ENCODE measurements around the gene THADA.

Gene THADA

GRCh38 chr2:43248621-43249020, 347.2 kb downstream of the THADA start (continued):
- TF ChIP-seq PRDM6 (tag by site-specific recombination; IDR thresholded peaks at IDR 0.05) = no peak
- TF ChIP-seq BCL11A (tag by site-specific recombination; IDR thresholded peaks at IDR 0.05; ENCODE audit: low read depth) = no peak
- no peak for TF ChIP-seq ZFP37 (tag by site-specific recombination; IDR thresholded peaks at IDR 0.05)
- no peak for TF ChIP-seq SP2 (tag by site-specific recombination; IDR thresholded peaks at IDR 0.05)
- TF ChIP-seq, protein P1, sequence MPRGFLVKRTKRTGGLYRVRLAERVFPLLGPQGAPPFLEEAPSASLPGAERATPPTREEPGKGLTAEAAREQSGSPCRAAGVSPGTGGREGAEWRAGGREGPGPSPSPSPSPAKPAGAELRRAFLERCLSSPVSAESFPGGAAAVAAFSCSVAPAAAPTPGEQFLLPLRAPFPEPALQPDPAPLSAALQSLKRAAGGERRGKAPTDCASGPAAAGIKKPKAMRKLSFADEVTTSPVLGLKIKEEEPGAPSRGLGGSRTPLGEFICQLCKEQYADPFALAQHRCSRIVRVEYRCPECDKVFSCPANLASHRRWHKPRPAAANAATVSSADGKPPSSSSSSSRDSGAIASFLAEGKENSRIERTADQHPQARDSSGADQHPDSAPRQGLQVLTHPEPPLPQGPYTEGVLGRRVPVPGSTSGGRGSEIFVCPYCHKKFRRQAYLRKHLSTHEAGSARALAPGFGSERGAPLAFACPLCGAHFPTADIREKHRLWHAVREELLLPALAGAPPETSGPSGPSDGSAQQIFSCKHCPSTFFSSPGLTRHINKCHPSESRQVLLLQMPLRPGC (tag by site-specific recombination; IDR thresholded peaks at IDR 0.05) = no peak
- TF ChIP-seq HOXA7 (CRISPR knock-in tag; IDR thresholded peaks at IDR 0.05; ENCODE audit: borderline replicate concordance) = no peak
- no peak for TF ChIP-seq OVOL3 (tag by site-specific recombination; IDR thresholded peaks at IDR 0.05)
- no peak for TF ChIP-seq ZNF626 (tag by site-specific recombination; IDR thresholded peaks at IDR 0.05)
- no peak for TF ChIP-seq ZNF391 (tag by site-specific recombination; IDR thresholded peaks at IDR 0.05; ENCODE audit: borderline replicate concordance, low read depth)
- TF ChIP-seq ZNF600 (tag by site-specific recombination; IDR thresholded peaks at IDR 0.05) = no peak
- no peak for TF ChIP-seq ZNF248 (tag by site-specific recombination; IDR thresholded peaks at IDR 0.05)
- TF ChIP-seq ZNF624 (tag by site-specific recombination; IDR thresholded peaks at IDR 0.05) = no peak

- CTCF ChIA-PET = interaction anchor here (0.5 kb wide), 1 partner anchor 25 kb away, joined by 5 read pairs; no protein-coding TSS in a partner anchor
- no peak overlapping the region for H3K27ac ChIP-seq (ENCODE audit: extremely low read depth, low read depth, low read length)
- H3K9me3 ChIP-seq (ENCODE audit: control insufficient read depth, insufficient read depth, low read depth, low read length) = no peaks in the 10 kb centered on the region
- no peaks in the 10 kb centered on the region for H3K4me1 ChIP-seq (ENCODE audit: control insufficient read depth, insufficient read depth, low read length)
- H3K36me3 ChIP-seq (ENCODE audit: control insufficient read depth in 2 of 2, insufficient read depth in 1 of 2, low read length in 2 of 2) = no peaks in the 10 kb centered on the region; a peak in 1 of 3 replicates
- POLR2A ChIA-PET = no interaction called here
- no peak overlapping the region for H3K4me3 ChIP-seq (ENCODE audit: low read depth, low read length)
- no peak for TF ChIP-seq ZNF670 (tag by site-specific recombination; IDR thresholded peaks at IDR 0.05; ENCODE audit: low read depth)
- no peak for TF ChIP-seq ZNF610 (tag by site-specific recombination; IDR thresholded peaks at IDR 0.05; ENCODE audit: borderline replicate concordance)
- TF ChIP-seq ZNF623 (tag by site-specific recombination; IDR thresholded peaks at IDR 0.05) = no peak
- no peak for TF ChIP-seq ZNF785 (tag by site-specific recombination; IDR thresholded peaks at IDR 0.05)
- no peak for TF ChIP-seq ZNF837 (tag by site-specific recombination; IDR thresholded peaks at IDR 0.05)
- TF ChIP-seq ZNF521 (tag by site-specific recombination; IDR thresholded peaks at IDR 0.05) = no peak
- TF ChIP-seq BCL11A (tag by site-specific recombination; IDR thresholded peaks at IDR 0.05; ENCODE audit: low read depth) = no peak
- TF ChIP-seq ZNF221 (tag by site-specific recombination; IDR thresholded peaks at IDR 0.05; ENCODE audit: borderline replicate concordance) = no peak
- no peak for TF ChIP-seq ZNF596 (tag by site-specific recombination; IDR thresholded peaks at IDR 0.05)
- TF ChIP-seq ZBTB44 (tag by site-specific recombination; IDR thresholded peaks at IDR 0.05) = no peak
- no peak for TF ChIP-seq BCL6B (tag by site-specific recombination; IDR thresholded peaks at IDR 0.05)
- TF ChIP-seq ZBTB7A (tag by site-specific recombination; IDR thresholded peaks at IDR 0.05; ENCODE audit: low read depth) = no peak
- TF ChIP-seq TSHZ1 (tag by site-specific recombination; IDR thresholded peaks at IDR 0.05; ENCODE audit: borderline replicate concordance) = no peak
- no peak for TF ChIP-seq ZNF768 (tag by site-specific recombination; IDR thresholded peaks at IDR 0.05)
- TF ChIP-seq HOXA7 (CRISPR knock-in tag; IDR thresholded peaks at IDR 0.05; ENCODE audit: borderline replicate concordance) = no peak
- TF ChIP-seq, protein P2, sequence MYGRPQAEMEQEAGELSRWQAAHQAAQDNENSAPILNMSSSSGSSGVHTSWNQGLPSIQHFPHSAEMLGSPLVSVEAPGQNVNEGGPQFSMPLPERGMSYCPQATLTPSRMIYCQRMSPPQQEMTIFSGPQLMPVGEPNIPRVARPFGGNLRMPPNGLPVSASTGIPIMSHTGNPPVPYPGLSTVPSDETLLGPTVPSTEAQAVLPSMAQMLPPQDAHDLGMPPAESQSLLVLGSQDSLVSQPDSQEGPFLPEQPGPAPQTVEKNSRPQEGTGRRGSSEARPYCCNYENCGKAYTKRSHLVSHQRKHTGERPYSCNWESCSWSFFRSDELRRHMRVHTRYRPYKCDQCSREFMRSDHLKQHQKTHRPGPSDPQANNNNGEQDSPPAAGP (tag by site-specific recombination; IDR thresholded peaks at IDR 0.05) = no peak
- no peak for TF ChIP-seq ZFP41 (tag by site-specific recombination; IDR thresholded peaks at IDR 0.05; ENCODE audit: borderline replicate concordance)
Measured at GRCh38 chr2:43246641-43247040, 349.2 kb downstream of the THADA start.

All from HEK293 (cell line).